HFFc6 (cell line): ENCODE measurements around the gene ITPRIP. TPM values are rescaled to one million over a fixed set of nuclear protein-coding genes. Genes with fewer than 3 reads are reported as not detected.

Source experiments
- DNase-seq: peaks from one replicate; pipeline ENCODE4 v3.0.0-alpha.2; 2018
- H3K27ac Mint-ChIP-seq: 2 replicates; pipeline ENCODE4 v1.8.0; 2020; ENCODE audit warnings: mild to moderate bottlenecking, mixed read lengths
- H3K27me3 Mint-ChIP-seq: 2 replicates; pipeline ENCODE4 v1.8.0; 2021; ENCODE audit warnings: mild to moderate bottlenecking, moderate library complexity, mixed read lengths; ENCODE audit not compliant: insufficient read depth
- H3K36me3 Mint-ChIP-seq: 2 replicates; pipeline ENCODE4 v1.8.0; 2021; ENCODE audit warnings: low read depth, mixed read lengths
- H3K4me1 Mint-ChIP-seq: 2 replicates; pipeline ENCODE4 v1.8.0; 2020; ENCODE audit warnings: low read depth, mixed read lengths
- H3K4me3 Mint-ChIP-seq: 2 replicates; pipeline ENCODE4 v1.8.0; 2020; ENCODE audit warnings: mild to moderate bottlenecking, moderate library complexity, mixed read lengths
- H3K9me3 Mint-ChIP-seq: 2 replicates; pipeline ENCODE4 v1.8.0; 2020; ENCODE audit warnings: mild to moderate bottlenecking, mixed read lengths
- total RNA-seq, 6 experiments: library from RNA; stranded (reverse); fragmentation: NEBNext Ultra II Directional; extraction: Animal tissue kit (Norgen Biotek cat#: 25700); gene quantifications; 2 replicates in 1 of 6; 3 replicates in 5 of 6; pipeline ENCODE4 v1.2.3, GENCODE V29; 2021
- TF ChIP-seq, protein P1 (sequence below): fragments of 200-600 bp; sonication (generic); IDR thresholded peaks from 2 replicates; pipeline ENCODE4 v1.5.0; 2021; ENCODE audit warnings: antibody characterized with exemption, mild to moderate bottlenecking

ITPRIP gene
- total RNA-seq, 6 experiments from 2014 or later = 23.9 to 34.7 (median 29.7) TPM

- H3K9me3 Mint-ChIP-seq = peaks cover 25% of the 10 kb centered on the region
- peaks cover 33% of the 10 kb centered on the region for H3K36me3 Mint-ChIP-seq
- DNase-seq = peak; percentile 97
- no peaks in the 10 kb centered on the region; the same call in 1 of the 2 replicates for H3K27me3 Mint-ChIP-seq
- TF ChIP-seq, protein P1, sequence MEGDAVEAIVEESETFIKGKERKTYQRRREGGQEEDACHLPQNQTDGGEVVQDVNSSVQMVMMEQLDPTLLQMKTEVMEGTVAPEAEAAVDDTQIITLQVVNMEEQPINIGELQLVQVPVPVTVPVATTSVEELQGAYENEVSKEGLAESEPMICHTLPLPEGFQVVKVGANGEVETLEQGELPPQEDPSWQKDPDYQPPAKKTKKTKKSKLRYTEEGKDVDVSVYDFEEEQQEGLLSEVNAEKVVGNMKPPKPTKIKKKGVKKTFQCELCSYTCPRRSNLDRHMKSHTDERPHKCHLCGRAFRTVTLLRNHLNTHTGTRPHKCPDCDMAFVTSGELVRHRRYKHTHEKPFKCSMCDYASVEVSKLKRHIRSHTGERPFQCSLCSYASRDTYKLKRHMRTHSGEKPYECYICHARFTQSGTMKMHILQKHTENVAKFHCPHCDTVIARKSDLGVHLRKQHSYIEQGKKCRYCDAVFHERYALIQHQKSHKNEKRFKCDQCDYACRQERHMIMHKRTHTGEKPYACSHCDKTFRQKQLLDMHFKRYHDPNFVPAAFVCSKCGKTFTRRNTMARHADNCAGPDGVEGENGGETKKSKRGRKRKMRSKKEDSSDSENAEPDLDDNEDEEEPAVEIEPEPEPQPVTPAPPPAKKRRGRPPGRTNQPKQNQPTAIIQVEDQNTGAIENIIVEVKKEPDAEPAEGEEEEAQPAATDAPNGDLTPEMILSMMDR = no peak
- peak overlapping the region; percentile 86 for H3K4me3 Mint-ChIP-seq
- peak overlapping the region; percentile 98 for H3K27ac Mint-ChIP-seq
- H3K4me1 Mint-ChIP-seq = peaks cover 80% of the 10 kb centered on the region
Observed at GRCh38 chr10:104300002-104300735, 38.1 kb downstream of the ITPRIP start.

DNA sequence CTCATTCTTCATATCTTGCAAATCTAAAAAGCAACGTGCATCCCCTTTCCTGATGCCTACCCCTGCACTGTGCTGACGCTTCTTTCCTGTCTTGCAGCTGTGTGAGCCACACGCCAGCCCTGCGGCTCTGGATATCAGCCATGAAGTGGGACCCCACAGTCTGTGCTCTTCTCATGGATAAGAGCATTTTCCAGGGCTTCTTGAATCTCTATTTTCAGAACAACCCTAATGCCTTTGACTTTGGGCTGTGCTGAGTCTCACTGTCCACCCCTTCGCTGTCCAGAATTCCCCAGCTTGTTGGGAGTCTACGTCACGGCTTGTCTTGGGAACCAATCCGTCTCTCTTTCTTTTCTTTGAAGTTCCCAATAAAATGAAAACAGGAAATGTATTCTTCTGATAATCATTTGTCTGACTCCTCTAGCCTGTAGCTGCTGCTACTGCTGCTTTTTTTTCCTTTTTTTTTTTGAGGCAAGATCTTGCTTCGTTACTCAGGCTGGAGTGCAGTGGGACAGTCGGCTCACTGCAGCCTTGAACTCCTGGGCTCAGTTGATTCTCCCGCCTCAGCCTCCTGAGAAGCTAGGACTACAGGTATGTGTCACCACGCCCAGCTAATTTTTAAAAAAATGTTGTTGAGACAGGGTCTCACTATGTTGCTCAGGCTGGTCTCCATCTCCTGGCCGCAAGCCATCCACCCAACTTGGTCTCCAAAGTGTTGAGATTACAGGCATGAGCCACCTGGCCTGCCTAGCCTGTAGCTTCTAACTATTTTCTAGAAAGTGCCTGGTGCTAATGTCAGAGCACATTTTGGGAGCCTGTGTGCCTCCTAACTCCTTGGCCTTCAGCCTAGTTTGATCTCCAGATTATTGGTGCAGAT is 39.0 kb downstream of the ITPRIP start:
- peaks cover 85% of the 10 kb centered on the region for H3K4me1 Mint-ChIP-seq
- peak overlapping the region; percentile 98 for H3K27ac Mint-ChIP-seq
- peaks cover 25% of the 10 kb centered on the region for H3K36me3 Mint-ChIP-seq
- peak; percentile 72 for DNase-seq
- TF ChIP-seq, protein P1 = no peak
- peak overlapping the region; percentile 86 for H3K4me3 Mint-ChIP-seq
- peaks cover 23% of the 10 kb centered on the region for H3K9me3 Mint-ChIP-seq
- no peaks in the 10 kb centered on the region; the same call in 1 of the 2 replicates for H3K27me3 Mint-ChIP-seq

GRCh38 chr10:104297697-104298660 is 40.3 kb downstream of the ITPRIP start:
- peak; percentile 39 for DNase-seq
- Mint-ChIP-seq H3K9me3 (peaks cover 10% of the 10 kb centered on the region), H3K27me3 (no peaks in the 10 kb centered on the region; the same call in 1 of the 2 replicates)

DNA sequence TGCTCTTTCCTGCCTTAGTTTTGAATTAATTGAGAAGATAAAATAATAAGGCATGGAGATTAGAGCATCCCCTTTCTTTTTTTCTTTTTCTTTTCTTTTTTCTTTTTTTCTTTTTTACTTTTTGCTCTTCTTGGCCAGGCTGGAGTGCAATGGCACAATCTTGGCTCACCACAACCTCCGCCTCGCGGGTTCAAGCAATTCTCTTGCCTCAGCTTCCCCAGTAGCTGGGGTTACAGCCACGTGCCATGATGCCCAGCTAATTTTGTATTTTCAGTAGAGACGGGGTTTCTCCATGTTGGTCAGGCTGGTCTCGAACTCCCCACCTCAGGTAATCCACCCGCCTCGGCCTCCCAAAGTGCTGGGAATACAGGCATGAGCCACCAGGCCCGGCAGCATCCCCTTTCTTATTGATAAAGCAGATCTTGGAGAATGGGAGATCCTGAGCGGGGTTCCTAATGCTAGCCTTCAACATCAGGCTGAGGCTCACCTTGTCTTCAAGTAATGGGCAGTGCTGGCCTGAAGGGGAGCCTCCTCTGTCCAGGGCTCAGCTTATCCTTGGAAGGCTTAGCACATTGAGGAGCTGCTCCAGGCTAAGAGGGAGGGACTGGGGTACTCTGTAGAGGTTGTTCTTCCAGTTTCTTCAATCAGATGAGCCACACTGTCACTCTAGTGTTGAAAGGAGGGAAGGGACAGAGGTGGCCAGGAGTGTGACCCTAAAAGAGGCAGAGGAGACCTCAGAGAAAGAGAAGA is 41.4 kb downstream of the ITPRIP start:
- H3K27me3 Mint-ChIP-seq = no peaks in the 10 kb centered on the region; the same call in 1 of the 2 replicates
- peaks cover 3% of the 10 kb centered on the region; the same call in 1 of the 2 replicates for H3K9me3 Mint-ChIP-seq
- H3K27ac Mint-ChIP-seq = peak overlapping the region; percentile 98
- peaks cover 95% of the 10 kb centered on the region for H3K4me1 Mint-ChIP-seq
- TF ChIP-seq, protein P1 = no peak
- DNase-seq = no peak
- peak overlapping the region; percentile 49; the same call in 1 of the 2 replicates for H3K4me3 Mint-ChIP-seq
- peaks cover 4% of the 10 kb centered on the region; the same call in 1 of the 2 replicates for H3K36me3 Mint-ChIP-seq

More at GRCh38 chr10:104297697-104298660, 40.3 kb downstream of the ITPRIP start:
- Mint-ChIP-seq H3K4me3 (peak overlapping the region; percentile 49; the same call in 1 of the 2 replicates), H3K36me3 (peaks cover 14% of the 10 kb centered on the region), H3K27ac (peak overlapping the region; percentile 98), H3K4me1 (peaks cover 93% of the 10 kb centered on the region)
- TF ChIP-seq, protein P1 = peak; percentile 84
